ENCODE measurements around the gene ACOXL.

The ACOXL gene

GRCh38 chr2:110896226-110896625, 163.9 kb downstream of the ACOXL start (continued):
- no peak for TF ChIP-seq ZNF670 (tag by site-specific recombination; IDR thresholded peaks at IDR 0.05; ENCODE audit: low read depth)
- TF ChIP-seq ZNF394 (tag by site-specific recombination; IDR thresholded peaks at IDR 0.05; ENCODE audit: borderline replicate concordance): no peak
- no peak for TF ChIP-seq ZNF175 (tag by site-specific recombination; IDR thresholded peaks at IDR 0.05)
- TF ChIP-seq, protein P1, sequence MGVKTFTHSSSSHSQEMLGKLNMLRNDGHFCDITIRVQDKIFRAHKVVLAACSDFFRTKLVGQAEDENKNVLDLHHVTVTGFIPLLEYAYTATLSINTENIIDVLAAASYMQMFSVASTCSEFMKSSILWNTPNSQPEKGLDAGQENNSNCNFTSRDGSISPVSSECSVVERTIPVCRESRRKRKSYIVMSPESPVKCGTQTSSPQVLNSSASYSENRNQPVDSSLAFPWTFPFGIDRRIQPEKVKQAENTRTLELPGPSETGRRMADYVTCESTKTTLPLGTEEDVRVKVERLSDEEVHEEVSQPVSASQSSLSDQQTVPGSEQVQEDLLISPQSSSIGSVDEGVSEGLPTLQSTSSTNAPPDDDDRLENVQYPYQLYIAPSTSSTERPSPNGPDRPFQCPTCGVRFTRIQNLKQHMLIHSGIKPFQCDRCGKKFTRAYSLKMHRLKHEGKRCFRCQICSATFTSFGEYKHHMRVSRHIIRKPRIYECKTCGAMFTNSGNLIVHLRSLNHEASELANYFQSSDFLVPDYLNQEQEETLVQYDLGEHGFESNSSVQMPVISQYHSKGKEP (tag by site-specific recombination; IDR thresholded peaks at IDR 0.05): no peak
- no peak for TF ChIP-seq ZBTB17 (tag by site-specific recombination; IDR thresholded peaks at IDR 0.05)
- no peak for TF ChIP-seq GLIS2 (tag by site-specific recombination; IDR thresholded peaks at IDR 0.05)
- TF ChIP-seq KLF1 (tag by site-specific recombination; IDR thresholded peaks at IDR 0.05): no peak
- no peak for TF ChIP-seq KLF10 (tag by site-specific recombination; IDR thresholded peaks at IDR 0.05)
- TF ChIP-seq BCL6B (tag by site-specific recombination; IDR thresholded peaks at IDR 0.05): no peak
- TF ChIP-seq, protein P2, sequence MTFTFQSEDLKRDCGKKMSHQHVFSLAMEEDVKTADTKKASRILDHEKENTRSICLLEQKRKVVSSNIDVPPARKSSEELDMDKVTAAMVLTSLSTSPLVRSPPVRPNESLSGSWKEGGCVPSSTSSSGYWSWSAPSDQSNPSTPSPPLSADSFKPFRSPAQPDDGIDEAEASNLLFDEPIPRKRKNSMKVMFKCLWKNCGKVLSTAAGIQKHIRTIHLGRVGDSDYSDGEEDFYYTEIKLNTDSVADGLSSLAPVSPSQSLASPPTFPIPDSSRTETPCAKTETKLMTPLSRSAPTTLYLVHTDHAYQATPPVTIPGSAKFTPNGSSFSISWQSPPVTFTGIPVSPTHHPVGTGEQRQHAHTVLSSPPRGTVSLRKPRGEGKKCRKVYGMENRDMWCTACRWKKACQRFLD (tag by site-specific recombination; IDR thresholded peaks at IDR 0.05): no peak
- TF ChIP-seq, protein P3, sequence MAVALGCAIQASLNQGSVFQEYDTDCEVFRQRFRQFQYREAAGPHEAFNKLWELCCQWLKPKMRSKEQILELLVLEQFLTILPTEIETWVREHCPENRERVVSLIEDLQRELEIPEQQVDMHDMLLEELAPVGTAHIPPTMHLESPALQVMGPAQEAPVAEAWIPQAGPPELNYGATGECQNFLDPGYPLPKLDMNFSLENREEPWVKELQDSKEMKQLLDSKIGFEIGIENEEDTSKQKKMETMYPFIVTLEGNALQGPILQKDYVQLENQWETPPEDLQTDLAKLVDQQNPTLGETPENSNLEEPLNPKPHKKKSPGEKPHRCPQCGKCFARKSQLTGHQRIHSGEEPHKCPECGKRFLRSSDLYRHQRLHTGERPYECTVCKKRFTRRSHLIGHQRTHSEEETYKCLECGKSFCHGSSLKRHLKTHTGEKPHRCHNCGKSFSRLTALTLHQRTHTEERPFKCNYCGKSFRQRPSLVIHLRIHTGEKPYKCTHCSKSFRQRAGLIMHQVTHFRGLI (tag by site-specific recombination; IDR thresholded peaks at IDR 0.05): no peak
- no peak for TF ChIP-seq MZF1 (tag by site-specific recombination; IDR thresholded peaks at IDR 0.05; ENCODE audit: borderline replicate concordance)

GRCh38 chr2:110897966-110898365, 165.6 kb downstream of the ACOXL start:
- no peaks in the 10 kb centered on the region for H3K9me3 ChIP-seq (ENCODE audit: control insufficient read depth, insufficient read depth, low read depth, low read length)
- H3K4me3 ChIP-seq (ENCODE audit: low read depth, low read length): no peak overlapping the region
- H3K4me1 ChIP-seq (ENCODE audit: control insufficient read depth, insufficient read depth, low read length): no peaks in the 10 kb centered on the region
- no peak overlapping the region for H3K27ac ChIP-seq (ENCODE audit: extremely low read depth, low read depth, low read length)
- CTCF ChIA-PET: no interaction called here
- no peaks in the 10 kb centered on the region for H3K36me3 ChIP-seq (ENCODE audit: control insufficient read depth in 2 of 2, insufficient read depth in 1 of 2, low read length in 2 of 2)
- POLR2A ChIA-PET: no interaction called here
- TF ChIP-seq, protein P1 (tag by site-specific recombination; IDR thresholded peaks at IDR 0.05): no peak
- TF ChIP-seq SCRT2 (tag by site-specific recombination; IDR thresholded peaks at IDR 0.05) (no peak), ZNF335 (tag by site-specific recombination; conservative IDR thresholded peaks at IDR 0.05) (no peak), ZNF26 (tag by site-specific recombination; IDR thresholded peaks at IDR 0.05) (no peak), ZNF140 (tag by site-specific recombination; IDR thresholded peaks at IDR 0.05) (no peak), ZNF23 (tag by site-specific recombination; IDR thresholded peaks at IDR 0.05; ENCODE audit: borderline replicate concordance) (no peak), ZNF530 (tag by site-specific recombination; IDR thresholded peaks at IDR 0.05; ENCODE audit: low read depth) (no peak), ZNF239 (tag by site-specific recombination; IDR thresholded peaks at IDR 0.05) (no peak), ZSCAN30 (tag by site-specific recombination; IDR thresholded peaks at IDR 0.05) (no peak), ZNF555 (tag by site-specific recombination; conservative IDR thresholded peaks at IDR 0.05) (no peak), GLIS2 (tag by site-specific recombination; IDR thresholded peaks at IDR 0.05) (no peak), KLF9 (tag by site-specific recombination; IDR thresholded peaks at IDR 0.05; ENCODE audit: low read depth) (no peak), ZNF211 (tag by site-specific recombination; IDR thresholded peaks at IDR 0.05; ENCODE audit: low read depth) (no peak), ZNF292 (tag by site-specific recombination; IDR thresholded peaks at IDR 0.05; ENCODE audit: borderline replicate concordance, low read depth) (no peak), ZNF324 (tag by site-specific recombination; IDR thresholded peaks at IDR 0.05) (no peak)
- TF ChIP-seq, protein P4, sequence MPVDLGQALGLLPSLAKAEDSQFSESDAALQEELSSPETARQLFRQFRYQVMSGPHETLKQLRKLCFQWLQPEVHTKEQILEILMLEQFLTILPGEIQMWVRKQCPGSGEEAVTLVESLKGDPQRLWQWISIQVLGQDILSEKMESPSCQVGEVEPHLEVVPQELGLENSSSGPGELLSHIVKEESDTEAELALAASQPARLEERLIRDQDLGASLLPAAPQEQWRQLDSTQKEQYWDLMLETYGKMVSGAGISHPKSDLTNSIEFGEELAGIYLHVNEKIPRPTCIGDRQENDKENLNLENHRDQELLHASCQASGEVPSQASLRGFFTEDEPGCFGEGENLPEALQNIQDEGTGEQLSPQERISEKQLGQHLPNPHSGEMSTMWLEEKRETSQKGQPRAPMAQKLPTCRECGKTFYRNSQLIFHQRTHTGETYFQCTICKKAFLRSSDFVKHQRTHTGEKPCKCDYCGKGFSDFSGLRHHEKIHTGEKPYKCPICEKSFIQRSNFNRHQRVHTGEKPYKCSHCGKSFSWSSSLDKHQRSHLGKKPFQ (tag by site-specific recombination; IDR thresholded peaks at IDR 0.05): no peak

Measured in HEK293 (cell line).